BJ (cell line): Measurements from ENCODE around the gene PRKG2. TPM values are rescaled to one million over a fixed set of nuclear protein-coding genes. Genes with fewer than 3 reads are reported as not detected.

Experiments used
- CTCF ChIA-PET: fragments of 350-600 bp; formaldehyde crosslinking; extraction: SDS; loops from one replicate; lab custom pipeline; 2021; ENCODE audit warnings: antibody characterized with exemption, inconsistent platforms; lab: Yijun Ruan, JAX
- POLR2A ChIA-PET: fragments of 300-600 bp; sonication (Branson Sonifier 250); formaldehyde crosslinking; extraction: SDS; loops from one replicate; lab custom pipeline; 2021; ENCODE audit warnings: antibody characterized with exemption; lab: Charles Lee
- DNase-seq: peaks from one replicate; pipeline ENCODE4 v3.0.0-alpha.2; 2011; ENCODE audit warnings: low read depth
- H3K27me3 ChIP-seq: 2 replicates; pipeline ENCODE4 v1.6.0; 2011; ENCODE audit warnings: low read length; ENCODE audit not compliant: control insufficient read depth, insufficient read depth
- H3K36me3 ChIP-seq: 2 replicates; pipeline ENCODE4 v1.5.1; 2011; ENCODE audit warnings: low read length; ENCODE audit not compliant: control insufficient read depth, insufficient read depth
- H3K4me3 ChIP-seq: 2 replicates; pipeline ENCODE4 v1.5.1; 2011; ENCODE audit warnings: low read depth, mild to moderate bottlenecking, control low read depth, low read length
- CTCF ChIP-seq: IDR thresholded peaks from 2 replicates; pipeline ENCODE4 v1.5.1; 2011; ENCODE audit warnings: low read depth, mild to moderate bottlenecking, control low read depth, inconsistent platforms, low read length, moderate library complexity; ENCODE audit not compliant: insufficient read depth
- polyA plus RNA-seq: library from polyadenylated mRNA; depleted of rRNA; stranded (reverse); fragments of >200 nt; gene quantifications from 2 replicates; pipeline ENCODE4 v1.2.3, GENCODE V29; 2011

Gene PRKG2
- polyA plus RNA-seq, 1 experiment = 0.16 TPM

- H3K36me3 ChIP-seq = no peaks in the 10 kb centered on the region
- no peaks in the 10 kb centered on the region for H3K27me3 ChIP-seq
- no peak overlapping the region for H3K4me3 ChIP-seq
- DNase-seq = no peak
- CTCF ChIA-PET = interaction anchor here (1.7 to 1.8 kb wide), 2 partner anchors 25 to 256 kb away, joined by 8 to 11 read pairs; no protein-coding TSS in a partner anchor
- POLR2A ChIA-PET = no interaction called here
- no peak for TF ChIP-seq CTCF
Observed at GRCh38 chr4:81095389-81095788, 119.6 kb downstream of the PRKG2 start.

DNA sequence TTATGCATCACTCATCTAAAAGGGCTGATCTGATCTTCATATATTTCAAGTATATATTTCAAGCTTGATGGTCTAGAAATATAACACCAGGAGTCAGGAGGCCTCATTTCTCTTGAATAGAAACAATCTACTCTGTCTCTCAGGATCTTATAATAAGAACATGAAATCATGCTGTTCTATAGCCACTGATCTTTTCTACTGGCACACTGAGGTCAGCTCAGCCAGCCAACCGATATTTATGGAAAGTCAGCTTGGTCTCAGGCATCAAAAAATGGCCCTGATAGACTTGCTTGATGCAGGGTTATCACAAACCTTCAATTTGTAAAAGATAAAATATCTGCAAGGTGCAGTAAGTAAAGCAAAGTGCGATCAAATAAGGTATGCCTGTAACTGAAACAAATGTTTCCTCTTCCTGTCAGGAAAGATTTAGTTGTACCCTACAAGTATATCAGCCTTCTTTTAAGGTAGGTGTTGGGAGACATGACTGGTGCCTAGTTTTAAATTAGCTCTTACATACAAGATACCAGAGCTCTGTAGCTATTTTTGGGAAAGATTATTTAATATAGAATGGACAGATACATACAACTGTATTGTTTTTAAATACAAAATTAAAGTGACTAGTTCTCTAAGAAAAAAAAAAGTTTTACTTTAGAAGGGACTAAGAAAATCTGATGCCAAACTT, 121.2 kb downstream of the PRKG2 start:
- POLR2A ChIA-PET = no interaction called here

DNA sequence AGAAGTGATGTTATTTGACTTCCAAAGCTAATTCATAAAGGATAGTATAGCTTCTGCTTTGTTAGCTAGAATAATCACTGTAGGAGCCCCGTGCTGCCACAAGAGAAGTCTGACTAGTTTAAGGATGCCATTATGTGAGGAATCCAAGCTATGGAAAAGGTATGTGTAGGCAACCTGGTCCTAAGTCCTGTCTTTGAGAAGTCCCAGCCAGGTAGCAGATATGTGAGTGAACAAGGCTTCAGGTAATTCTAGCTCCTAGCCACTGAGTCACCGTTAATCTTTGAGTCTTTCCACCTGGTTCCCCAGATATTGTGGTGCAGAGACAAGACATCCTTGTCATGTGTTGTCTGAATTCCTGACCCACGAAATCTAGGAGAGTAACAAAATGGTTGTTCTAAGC, 129.0 kb downstream of the PRKG2 start:
- no peak for DNase-seq
- Histone ChIP-seq H3K27me3 (no peaks in the 10 kb centered on the region), H3K4me3 (no peak overlapping the region), H3K36me3 (no peaks in the 10 kb centered on the region)
- CTCF ChIA-PET = interaction anchor here (1.7 to 5.8 kb wide), 2 partner anchors 16 to 266 kb away, joined by 10 to 42 read pairs; no protein-coding TSS in a partner anchor
- POLR2A ChIA-PET = no interaction called here
- TF ChIP-seq CTCF = no peak

More for the DNA sequence above, 121.2 kb downstream of the PRKG2 start:
- CTCF ChIA-PET = interaction anchor here (1.2 to 1.8 kb wide), 3 partner anchors 24 to 258 kb away, joined by 4 to 11 read pairs (median 8); no protein-coding TSS in a partner anchor
- no peaks in the 10 kb centered on the region for H3K36me3 ChIP-seq
- no peak for DNase-seq
- no peak for TF ChIP-seq CTCF
- no peaks in the 10 kb centered on the region for H3K27me3 ChIP-seq
- no peak overlapping the region for H3K4me3 ChIP-seq

- no peaks in the 10 kb centered on the region for H3K36me3 ChIP-seq
- DNase-seq = no peak
- no peak overlapping the region for H3K4me3 ChIP-seq
- CTCF ChIA-PET = interaction anchor here (0.5 to 5.8 kb wide), 4 partner anchors 16 to 267 kb away, joined by 3 to 42 read pairs (median 6); no protein-coding TSS in a partner anchor
- no peak for TF ChIP-seq CTCF
- POLR2A ChIA-PET = no interaction called here
- H3K27me3 ChIP-seq = no peaks in the 10 kb centered on the region
Observed at GRCh38 chr4:81085291-81085690, 129.7 kb downstream of the PRKG2 start.

DNA sequence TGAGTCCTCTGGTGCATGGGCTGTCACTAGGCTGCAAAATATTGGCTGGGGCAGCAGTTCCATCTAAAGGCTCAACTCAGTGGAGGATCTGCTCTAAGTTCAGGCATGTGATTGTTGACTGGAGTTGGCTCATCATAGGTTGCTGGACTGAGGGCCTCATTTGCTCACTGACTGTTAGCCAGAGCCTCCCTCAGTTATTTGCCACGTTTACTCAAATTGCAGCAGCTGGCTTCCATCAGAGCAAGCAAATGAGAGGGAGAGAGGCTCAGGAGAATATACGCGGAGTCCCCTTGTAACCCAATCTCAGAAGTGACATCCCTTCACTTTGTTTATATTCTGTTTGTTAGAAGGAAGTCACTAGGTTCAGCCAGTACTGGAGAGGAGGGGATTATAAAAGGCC, 130.4 kb downstream of the PRKG2 start:
- CTCF ChIA-PET = interaction anchor here (0.5 to 5.8 kb wide), 5 partner anchors 15 to 267 kb away, joined by 3 to 42 read pairs (median 10); no protein-coding TSS in a partner anchor
- no peak overlapping the region for H3K4me3 ChIP-seq
- H3K36me3 ChIP-seq = no peaks in the 10 kb centered on the region
- no peak for DNase-seq
- TF ChIP-seq CTCF = no peak
- H3K27me3 ChIP-seq = no peaks in the 10 kb centered on the region
- POLR2A ChIA-PET = no interaction called here
